ENCODE results near the gene CNPY4.

- TF ChIP-seq TAF1 (IDR thresholded peaks at IDR 0.05; ENCODE audit: borderline replicate concordance, low read depth, low read length), result no peak
- no peak for TF ChIP-seq POLR2AphosphoS5 (IDR thresholded peaks at IDR 0.05; ENCODE audit: low read depth, low read length)
These were observed 4.4 kb upstream of the CNPY4 start for GRCh38 chr7:100115026-100115425.
